Activated B cell treated with CpG ODN at 0.5 μM for 24 hours (primary cell): ENCODE results near the gene SUMF1. TPM values are rescaled to one million over a fixed set of nuclear protein-coding genes. Genes with fewer than 3 reads are reported as not detected.
A peak's percentile ranks its signal among the peaks of the same experiment; 100 is the strongest.

Source experiments
- ATAC-seq: fragments of 200-7000 bp; cut with Tn5 transposase; one replicate; pipeline ENCODE4 v1.10.0; 2021; ENCODE audit warnings: low read depth, mild to moderate bottlenecking, moderate library complexity
- CTCF ChIA-PET: fragments of 350-600 bp; sonication (Branson Sonifier 250); formaldehyde crosslinking; loops from one replicate; lab custom pipeline; 2021; ENCODE audit warnings: antibody characterized with exemption; lab: Charles Lee
- POLR2A ChIA-PET: fragments of 350-600 bp; sonication (Branson Sonifier 250); formaldehyde crosslinking; loops from one replicate; lab custom pipeline; 2021; ENCODE audit warnings: antibody characterized with exemption; lab: Charles Lee
- DNase-seq: peaks from one replicate; pipeline ENCODE4 v3.0.0; 2022
- H3K27ac Mint-ChIP-seq: one replicate; pipeline ENCODE4 v1.8.0; 2020; ENCODE audit warnings: mixed read lengths
- H3K27me3 Mint-ChIP-seq: one replicate; pipeline ENCODE4 v1.8.0; 2021; ENCODE audit warnings: mixed read lengths
- H3K36me3 Mint-ChIP-seq: one replicate; pipeline ENCODE4 v1.8.0; 2021; ENCODE audit warnings: low read depth, mixed read lengths
- H3K4me1 Mint-ChIP-seq: one replicate; pipeline ENCODE4 v1.8.0; 2021; ENCODE audit warnings: mixed read lengths
- H3K4me3 Mint-ChIP-seq: one replicate; pipeline ENCODE4 v1.8.0; 2020; ENCODE audit warnings: mild to moderate bottlenecking, mixed read lengths
- H3K9me3 Mint-ChIP-seq: one replicate; pipeline ENCODE4 v1.8.0; 2020; ENCODE audit warnings: mixed read lengths
- CTCF ChIP-seq: fragments of 200-600 bp; IDR thresholded peaks from one replicate; pipeline ENCODE4 v1.8.0; 2022; ENCODE audit warnings: antibody characterized with exemption, mild to moderate bottlenecking
- intact Hi-C: fragments of 100-400 bp; cut with micrococcal nuclease; formaldehyde crosslinking; loops from one replicate; pipeline ENCODE4 v1.15.1; 2024
- total RNA-seq: library from RNA; stranded (reverse); gene quantifications from 2 replicates; pipeline ENCODE4 v1.2.3, GENCODE V29; 2022

The SUMF1 gene
- total RNA-seq, 1 donor from 2014 or later = 20.7 TPM

- H3K4me1 Mint-ChIP-seq = no peaks in the 10 kb centered on the region
- intact Hi-C loops = no loop called here
Observed at GRCh38 chr3:4340411-4341335, 126.4 kb downstream of the SUMF1 start.

GRCh38 chr3:4340077-4340410, 127.0 kb downstream of the SUMF1 start:
- H3K9me3 Mint-ChIP-seq = no peaks in the 10 kb centered on the region
- no peak overlapping the region for H3K4me3 Mint-ChIP-seq
- POLR2A ChIA-PET = no interaction called here
- intact Hi-C loops = no loop called here
- ATAC-seq (no peak), DNase-seq (no peak)
- H3K27ac Mint-ChIP-seq = no peak overlapping the region
- CTCF ChIA-PET = no interaction called here
- no peaks in the 10 kb centered on the region for H3K27me3 Mint-ChIP-seq
- no peak for TF ChIP-seq CTCF
- H3K4me1 Mint-ChIP-seq = no peaks in the 10 kb centered on the region
- H3K36me3 Mint-ChIP-seq = no peaks in the 10 kb centered on the region

More at GRCh38 chr3:4340411-4341335, 126.4 kb downstream of the SUMF1 start:
- Mint-ChIP-seq H3K4me3 (no peak overlapping the region), H3K36me3 (no peaks in the 10 kb centered on the region), H3K27me3 (no peaks in the 10 kb centered on the region), H3K27ac (peak overlapping the region; percentile 15), H3K9me3 (no peaks in the 10 kb centered on the region)
- ChIA-PET CTCF (interaction anchor here (1.3 to 1.7 kb wide), 2 partner anchors 10 to 293 kb away, joined by 5 to 6 read pairs; no protein-coding TSS in a partner anchor), POLR2A (no interaction called here)
- no peak for DNase-seq
- no peak for ATAC-seq
- no peak for TF ChIP-seq CTCF

- Mint-ChIP-seq H3K36me3 (no peaks in the 10 kb centered on the region), H3K9me3 (no peaks in the 10 kb centered on the region), H3K4me1 (no peaks in the 10 kb centered on the region), H3K27me3 (no peaks in the 10 kb centered on the region), H3K27ac (no peak overlapping the region), H3K4me3 (no peak overlapping the region)
- DNase-seq = no peak
- ATAC-seq = no peak
- no peak for TF ChIP-seq CTCF
- CTCF ChIA-PET = interaction anchor here (1.4 kb wide), 1 partner anchor 12 kb away, joined by 3 read pairs; no protein-coding TSS in a partner anchor
- intact Hi-C loops = no loop called here
- POLR2A ChIA-PET = no interaction called here
Observed at GRCh38 chr3:4338751-4339150, 128.3 kb downstream of the SUMF1 start.

GRCh38 chr3:4336850-4337546, 130.1 kb downstream of the SUMF1 start:
- H3K4me3 Mint-ChIP-seq = no peak overlapping the region
- no peak overlapping the region for H3K27ac Mint-ChIP-seq
- ChIA-PET CTCF (no interaction called here), POLR2A (interaction anchor here (0.6 kb wide), 1 partner anchor 555 kb away, joined by 5 read pairs; no protein-coding TSS in a partner anchor)
- H3K9me3 Mint-ChIP-seq = no peaks in the 10 kb centered on the region
- H3K4me1 Mint-ChIP-seq = no peaks in the 10 kb centered on the region
- H3K27me3 Mint-ChIP-seq = no peaks in the 10 kb centered on the region
- H3K36me3 Mint-ChIP-seq = no peaks in the 10 kb centered on the region
- DNase-seq = no peak
- TF ChIP-seq CTCF = no peak
- ATAC-seq = no peak
- intact Hi-C loops = no loop called here
